Parathyroid adenoma (tissue), 2 donors: ENCODE results near the gene CALHM3.

Source experiments
- H2AFZ ChIP-seq: fragments of 300-600 bp; sonication (generic); one replicate; pipeline ENCODE4 v1.7.0; 2017; ENCODE audit warnings: antibody characterized with exemption, mild to moderate bottlenecking
- H3K27ac ChIP-seq: fragments of 300-600 bp; sonication (generic); one replicate; pipeline ENCODE4 v1.7.0; 2017
- H3K27me3 ChIP-seq: fragments of 300-600 bp; sonication (generic); one replicate; pipeline ENCODE4 v1.7.0; 2017; ENCODE audit warnings: low read length; ENCODE audit not compliant: control insufficient read depth, insufficient read depth
- H3K36me3 ChIP-seq: fragments of 300-600 bp; sonication (generic); one replicate; pipeline ENCODE4 v1.7.0; 2017; ENCODE audit warnings: low read length; ENCODE audit not compliant: control insufficient read depth, insufficient read depth
- H3K4me1 ChIP-seq: fragments of 300-600 bp; sonication (generic); one replicate; pipeline ENCODE4 v1.7.0; 2017; ENCODE audit warnings: control low read depth
- H3K4me2 ChIP-seq: fragments of 300-600 bp; sonication (generic); one replicate; pipeline ENCODE4 v1.7.0; 2017; ENCODE audit warnings: low read length
- H3K4me3 ChIP-seq: fragments of 300-600 bp; sonication (generic); one replicate; pipeline ENCODE4 v1.7.0; 2017; ENCODE audit warnings: low read depth, low read length
- H3K79me2 ChIP-seq: fragments of 300-600 bp; sonication (generic); one replicate; pipeline ENCODE4 v1.7.0; 2017; ENCODE audit warnings: control low read depth
- H3K9ac ChIP-seq: fragments of 300-600 bp; sonication (generic); one replicate; pipeline ENCODE4 v1.7.0; 2017; ENCODE audit warnings: mild to moderate bottlenecking
- H3K9me3 ChIP-seq: fragments of 300-600 bp; sonication (generic); one replicate; pipeline ENCODE4 v1.7.0; 2017; ENCODE audit warnings: low read length; ENCODE audit not compliant: control insufficient read depth
- CTCF ChIP-seq: fragments of 300-600 bp; sonication (generic); IDR thresholded peaks from one replicate; pipeline ENCODE4 v1.7.0; 2017; ENCODE audit warnings: antibody characterized with exemption, mild to moderate bottlenecking
- donor health status: primary hyperparathyroidism.

The CALHM3 gene

GRCh38 chr10:103501186-103501585 lies 22.1 kb upstream of the CALHM3 start:
- H3K4me1 ChIP-seq = no peaks in the 10 kb centered on the region
- no peaks in the 10 kb centered on the region for H3K79me2 ChIP-seq
- H3K27me3 ChIP-seq = no peaks in the 10 kb centered on the region
- no peak overlapping the region for H3K27ac ChIP-seq
- H3K4me3 ChIP-seq = no peak overlapping the region
- H3K9ac ChIP-seq = no peak overlapping the region
- H2AFZ ChIP-seq = no peak overlapping the region
- TF ChIP-seq CTCF = no peak
- no peaks in the 10 kb centered on the region for H3K9me3 ChIP-seq
- H3K36me3 ChIP-seq = no peaks in the 10 kb centered on the region
- no peak overlapping the region for H3K4me2 ChIP-seq

DNA sequence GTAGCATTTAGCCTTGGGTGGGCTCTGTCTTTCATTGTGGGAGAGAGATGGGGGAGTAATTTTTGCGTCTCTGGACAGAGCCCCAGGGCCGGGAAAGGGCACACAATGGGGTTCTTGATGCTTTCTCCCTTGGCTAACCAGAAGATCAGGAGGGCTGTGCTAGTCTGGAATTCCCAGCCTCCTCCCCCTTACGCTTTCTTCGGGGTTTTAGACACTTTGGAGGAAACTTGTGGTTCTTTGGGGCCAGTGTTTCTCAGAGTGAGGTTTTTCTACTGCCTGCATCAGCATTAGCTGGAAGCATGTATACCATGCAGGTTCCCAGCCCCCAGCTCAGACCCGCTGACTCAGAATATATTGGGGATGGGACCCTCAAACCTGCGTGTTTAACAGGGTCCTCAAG lies 21.4 kb upstream of the CALHM3 start:
- H3K27me3 ChIP-seq = no peaks in the 10 kb centered on the region
- H3K79me2 ChIP-seq = no peaks in the 10 kb centered on the region
- H3K4me3 ChIP-seq = no peak overlapping the region
- no peak for TF ChIP-seq CTCF
- H3K4me1 ChIP-seq = no peaks in the 10 kb centered on the region
- no peak overlapping the region for H3K27ac ChIP-seq
- H3K9me3 ChIP-seq = no peaks in the 10 kb centered on the region
- no peak overlapping the region for H3K9ac ChIP-seq
- no peaks in the 10 kb centered on the region for H3K36me3 ChIP-seq
- H3K4me2 ChIP-seq = no peak overlapping the region
- no peak overlapping the region for H2AFZ ChIP-seq

GRCh38 chr10:103499881-103500280 lies 20.8 kb upstream of the CALHM3 start:
- no peak overlapping the region for H2AFZ ChIP-seq
- TF ChIP-seq CTCF = no peak

GRCh38 chr10:103498936-103499638 lies 20.0 kb upstream of the CALHM3 start:
- Histone ChIP-seq H3K27ac (no peak overlapping the region), H3K9ac (no peak overlapping the region), H2AFZ (no peak overlapping the region), H3K4me2 (no peak overlapping the region), H3K9me3 (no peaks in the 10 kb centered on the region), H3K27me3 (no peaks in the 10 kb centered on the region), H3K4me3 (no peak overlapping the region), H3K4me1 (no peaks in the 10 kb centered on the region), H3K36me3 (no peaks in the 10 kb centered on the region), H3K79me2 (no peaks in the 10 kb centered on the region)
- no peak for TF ChIP-seq CTCF

More at GRCh38 chr10:103499881-103500280, 20.8 kb upstream of the CALHM3 start:
- no peaks in the 10 kb centered on the region for H3K27me3 ChIP-seq
- no peak overlapping the region for H3K4me3 ChIP-seq
- H3K9ac ChIP-seq = no peak overlapping the region
- H3K79me2 ChIP-seq = no peaks in the 10 kb centered on the region
- no peaks in the 10 kb centered on the region for H3K36me3 ChIP-seq
- H3K27ac ChIP-seq = no peak overlapping the region
- H3K9me3 ChIP-seq = no peaks in the 10 kb centered on the region
- H3K4me1 ChIP-seq = no peaks in the 10 kb centered on the region
- H3K4me2 ChIP-seq = no peak overlapping the region
